DMS 273 (cell line): Measurements from ENCODE around the gene CCL11.
A peak's percentile ranks its signal among the peaks of the same experiment; 100 is the strongest.

Experiments
- DNase-seq: peaks from one replicate; lab custom pipeline; 2025; ENCODE audit not compliant: unreplicated experiment; lab: John Stamatoyannopoulos, UW

The CCL11 gene

DNA sequence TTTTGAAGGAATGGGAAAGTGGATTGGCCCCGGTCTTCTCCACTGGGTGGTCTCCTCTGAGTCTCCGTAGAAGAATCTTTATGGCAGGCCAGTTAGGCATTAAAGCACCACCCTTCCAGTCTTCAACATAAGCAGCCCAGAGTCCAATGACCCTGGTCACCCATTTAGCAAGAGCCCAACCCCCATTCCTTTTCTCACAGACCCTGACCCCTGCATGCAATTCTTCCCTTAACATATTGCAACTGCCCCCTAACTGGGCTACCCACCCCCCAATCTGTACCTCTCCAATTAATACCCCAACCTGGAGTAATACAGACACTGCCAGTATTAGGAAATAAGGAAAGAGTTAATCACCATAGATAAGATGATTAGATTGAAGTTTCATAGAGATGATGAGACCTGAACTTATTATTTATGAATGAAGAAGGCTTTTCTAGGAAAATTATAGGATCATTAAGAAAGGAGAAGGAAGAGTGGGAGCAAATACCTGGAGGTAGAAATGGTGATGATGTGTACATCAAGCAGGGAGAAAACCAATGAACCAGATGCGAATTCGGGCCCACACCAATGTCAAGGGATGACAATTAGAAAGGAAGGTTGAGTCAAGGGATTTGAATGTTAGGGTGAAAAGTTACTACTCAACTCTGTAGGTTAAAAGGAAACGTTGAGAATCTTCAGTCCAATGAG, 28.1 kb upstream of the CCL11 start:
- DNase-seq = no peak

- DNase-seq = no peak
These were observed 27.6 kb upstream of the CCL11 start for GRCh38 chr17:34257986-34258326.

DNA sequence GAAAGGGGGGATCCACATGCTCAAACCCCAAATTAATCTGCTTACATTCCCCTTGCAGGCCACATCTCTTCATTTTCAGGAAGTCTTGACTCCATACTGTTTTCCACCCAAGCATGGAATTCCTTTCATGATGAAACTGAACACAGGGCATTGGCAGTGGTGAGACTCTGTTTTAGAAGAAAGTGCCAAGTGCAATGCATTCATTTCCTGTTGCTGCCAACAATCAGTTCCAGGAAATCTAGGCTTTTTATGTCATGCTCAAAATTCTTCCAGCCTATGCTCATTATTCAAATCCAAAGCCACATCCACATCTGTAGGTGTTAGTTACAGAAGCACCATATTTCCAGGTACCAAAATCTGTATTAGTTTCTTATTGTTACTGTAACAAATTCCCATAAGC, 26.4 kb upstream of the CCL11 start:
- no peak for DNase-seq

DNA sequence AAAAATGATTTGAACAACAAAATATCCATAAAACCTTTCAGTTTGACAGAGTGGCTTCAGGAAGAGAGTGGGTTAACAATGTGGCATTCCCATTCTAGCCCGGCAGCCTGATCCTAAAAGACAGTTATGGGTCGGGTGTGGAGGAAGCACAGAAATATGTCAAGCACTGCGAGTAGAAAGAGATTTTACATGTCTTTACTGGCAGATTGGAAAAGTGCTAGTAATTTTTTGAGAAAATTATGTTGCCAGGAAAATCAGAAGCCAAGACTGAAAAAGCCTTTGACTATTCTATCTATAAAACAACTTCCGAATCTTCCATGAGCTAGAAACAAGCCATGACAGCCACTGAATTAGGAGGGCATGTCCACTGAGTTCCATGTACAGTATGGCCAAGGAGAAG, 24.7 kb upstream of the CCL11 start:
- no peak for DNase-seq

DNA sequence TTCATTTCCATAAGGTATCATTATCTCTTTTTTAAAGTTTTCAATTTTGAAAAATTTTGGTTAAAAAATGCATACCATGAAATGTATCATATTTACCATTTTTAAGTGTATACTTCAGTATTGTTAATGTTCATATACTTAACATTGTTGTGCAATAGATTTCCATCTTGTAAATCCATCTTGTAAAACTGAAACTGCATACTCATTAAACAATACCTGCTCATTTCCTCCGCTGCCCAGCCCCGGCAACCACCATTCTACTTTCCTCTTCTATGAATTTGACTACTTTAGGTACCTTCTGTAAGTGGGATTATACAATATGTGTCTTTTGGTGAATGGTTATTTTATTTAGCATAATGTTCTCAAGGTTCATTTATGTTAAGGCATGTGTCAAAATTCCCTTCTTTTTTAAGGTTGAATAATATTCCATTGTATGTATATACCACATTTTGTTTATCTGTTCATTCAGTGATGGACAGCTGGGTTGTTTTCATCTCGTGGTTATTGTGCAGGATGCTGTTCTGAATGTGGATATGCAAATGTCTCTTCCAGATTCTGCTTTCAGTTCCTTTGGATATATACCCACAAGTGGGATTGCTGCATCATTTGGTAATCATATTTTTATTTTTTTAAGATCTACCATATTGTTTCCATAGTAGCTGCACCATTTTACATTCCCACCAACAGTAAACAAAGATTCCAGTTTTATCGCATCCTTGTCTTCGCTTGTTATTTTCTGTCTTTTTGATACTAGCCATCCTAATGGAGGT, 23.8 kb upstream of the CCL11 start:
- no peak for DNase-seq

GRCh38 chr17:34265711-34266110, 19.8 kb upstream of the CCL11 start:
- no peak for DNase-seq

DNA sequence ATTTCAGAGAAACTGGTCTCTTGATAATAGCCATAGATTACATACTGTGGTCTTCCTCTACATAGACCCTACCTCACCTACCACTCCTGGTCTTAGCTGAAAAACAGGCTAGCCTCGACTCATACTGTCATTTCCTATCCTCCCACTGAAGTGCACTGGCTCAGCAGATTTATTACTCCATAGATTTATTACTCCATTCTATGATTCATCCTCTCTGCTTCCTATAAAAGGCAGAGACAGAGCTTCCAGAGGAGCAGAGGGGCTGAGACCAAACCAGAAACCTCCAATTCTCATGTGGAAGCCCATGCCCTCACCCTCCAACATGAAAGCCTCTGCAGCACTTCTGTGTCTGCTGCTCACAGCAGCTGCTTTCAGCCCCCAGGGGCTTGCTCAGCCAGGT, 15.6 kb upstream of the CCL11 start, which contains the start of gene CCL7:
CCL7 (plus strand) TSS at position 253 of the 400 bp plus-strand sequence; CDS start at position 323, 70 bp downstream.
- DNase-seq = no peak

DNA sequence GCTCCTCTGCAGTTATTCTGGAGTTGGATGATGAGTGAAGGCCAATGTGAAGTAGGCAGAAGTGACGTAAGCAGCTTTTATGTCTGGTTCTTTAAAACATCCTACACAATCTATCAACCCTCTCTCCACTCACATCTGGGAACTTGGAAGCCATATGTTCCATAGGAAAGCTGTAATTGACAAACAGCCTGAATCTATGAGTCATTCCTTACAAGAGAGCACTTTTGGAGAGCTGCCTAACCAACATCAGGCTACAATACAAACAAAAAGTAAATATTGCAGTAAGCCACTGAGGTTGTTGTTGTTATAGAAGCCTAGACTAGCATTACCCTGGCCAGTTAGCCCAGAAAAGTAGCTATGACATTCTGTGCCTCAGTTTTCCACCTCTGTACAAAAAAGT, 9.7 kb upstream of the CCL11 start:
- peak; percentile 13 for DNase-seq

DNA sequence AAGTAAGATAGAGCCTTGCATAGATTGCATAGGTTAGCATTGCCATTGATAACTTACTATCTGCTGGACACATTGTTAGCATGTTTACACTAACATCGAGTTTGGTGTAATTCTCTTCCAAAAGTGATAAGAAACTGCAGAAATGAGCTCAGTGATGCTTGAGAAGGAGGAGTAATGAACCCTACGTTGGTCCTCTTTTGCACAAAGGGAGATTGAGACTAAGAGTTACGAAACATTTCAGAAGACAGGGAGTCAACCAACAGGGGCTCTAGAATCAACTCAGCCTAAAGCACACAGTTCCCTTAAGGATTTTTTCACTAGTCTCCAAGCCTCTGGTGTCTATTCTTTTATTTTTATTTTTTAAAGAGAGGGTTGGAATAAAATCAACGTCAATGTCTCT, 8.7 kb upstream of the CCL11 start:
- no peak for DNase-seq

GRCh38 chr17:34283571-34283970, 2.0 kb upstream of the CCL11 start:
- DNase-seq = no peak

GRCh38 chr17:34287875-34288274, 2.3 kb downstream of the CCL11 start:
- DNase-seq = no peak

GRCh38 chr17:34290586-34290985, 5.0 kb downstream of the CCL11 start:
- no peak for DNase-seq

DNA sequence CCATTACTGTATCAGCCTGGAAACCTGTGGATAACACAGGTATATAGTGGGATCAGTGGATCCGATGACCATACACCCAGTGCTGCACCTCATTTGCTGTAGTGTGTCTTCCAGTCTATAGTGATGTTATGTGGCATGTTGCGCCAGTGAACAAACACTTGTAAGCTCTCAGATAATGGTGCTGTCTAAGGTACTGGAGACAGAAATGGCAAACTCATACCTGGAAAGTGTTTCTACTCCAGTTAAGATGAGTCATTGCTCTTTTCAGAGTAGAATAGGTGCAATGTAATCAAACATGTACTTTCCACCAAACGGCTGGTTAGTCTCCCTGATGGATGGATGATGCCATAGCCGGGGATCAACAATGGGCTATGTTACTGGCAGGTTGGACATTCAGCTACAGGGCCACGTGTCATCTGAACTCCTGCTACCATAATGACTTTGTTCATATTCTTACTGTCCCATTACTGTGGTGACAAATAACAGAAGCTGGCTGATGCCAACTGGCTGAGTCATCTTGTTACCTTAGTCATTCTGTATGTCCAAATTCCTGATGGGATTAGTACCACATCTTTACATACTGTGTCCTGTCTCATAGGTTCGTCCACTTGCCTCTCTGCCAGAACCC, 6.3 kb downstream of the CCL11 start:
- DNase-seq = no peak

DNA sequence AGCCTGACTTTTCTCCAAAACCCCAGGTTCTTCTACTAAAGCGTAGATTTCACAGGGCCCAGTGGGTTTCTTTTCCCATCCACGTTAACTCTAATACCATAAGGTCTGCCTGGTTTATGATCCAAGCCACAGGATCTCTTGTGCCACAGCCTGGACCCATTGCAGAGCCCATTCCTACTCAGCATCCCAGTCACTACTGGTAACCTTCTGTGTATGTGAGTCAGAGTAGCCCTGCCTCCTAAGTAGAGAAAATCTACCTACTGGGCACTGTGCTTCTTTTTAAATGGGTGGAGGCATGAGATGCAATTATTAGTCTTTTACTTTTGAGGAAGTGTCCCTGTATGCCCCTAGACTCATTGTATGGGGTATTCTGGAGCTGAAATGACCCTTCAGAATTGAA, 13.5 kb downstream of the CCL11 start:
- no peak for DNase-seq

- DNase-seq = no peak
These were observed 14.5 kb downstream of the CCL11 start for GRCh38 chr17:34299956-34300577.

DNA sequence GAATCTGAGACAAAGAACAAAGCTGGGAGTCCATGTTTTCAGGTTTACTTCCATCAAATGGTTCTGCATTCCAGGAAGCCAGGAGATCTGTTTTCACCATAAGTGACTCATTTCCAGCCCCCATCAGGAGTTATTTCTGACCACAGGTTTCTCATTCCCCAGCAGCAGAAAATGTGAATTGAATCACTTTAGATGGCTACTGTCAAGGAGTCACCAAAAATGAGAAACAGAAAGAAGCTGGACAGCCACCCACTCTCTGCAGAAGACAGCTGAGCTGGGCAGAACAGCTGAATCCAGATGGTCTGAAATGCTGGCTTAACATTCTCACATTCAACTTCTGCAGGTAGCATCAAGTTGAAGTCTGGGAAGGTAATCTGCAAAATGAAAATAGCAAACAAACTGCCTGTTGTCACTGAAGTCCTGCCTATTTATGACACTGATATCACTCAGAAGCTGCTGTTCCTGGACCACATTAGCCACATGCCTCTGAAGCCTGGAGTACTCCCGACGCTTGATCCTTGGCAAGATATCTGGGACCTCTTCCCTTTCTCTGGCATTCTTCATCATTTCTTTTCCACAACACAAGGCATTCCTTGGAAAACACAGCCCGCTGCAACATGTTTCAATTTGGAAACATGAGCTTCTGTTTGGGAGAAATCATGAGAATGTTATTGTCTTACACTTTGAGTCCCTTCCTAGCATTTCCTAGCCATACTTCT, 15.3 kb downstream of the CCL11 start:
- DNase-seq = no peak

GRCh38 chr17:34301986-34302385, 16.4 kb downstream of the CCL11 start:
- DNase-seq = no peak

- DNase-seq = no peak
These were observed 17.1 kb downstream of the CCL11 start for GRCh38 chr17:34302636-34303035.

- DNase-seq = no peak
These were observed 18.1 kb downstream of the CCL11 start for GRCh38 chr17:34303606-34304005.

GRCh38 chr17:34305061-34305460, 19.5 kb downstream of the CCL11 start:
- DNase-seq = no peak

GRCh38 chr17:34305606-34306005, 20.1 kb downstream of the CCL11 start:
- no peak for DNase-seq
